NCI-H2107 treated with DMSO at 0.1 percent for 48 hours (cell line): ENCODE results near the gene GIPC3.
"Not testable (repeated sequence)": the region's sequence is repeated elsewhere in the genome, so short reads cannot be mapped to it uniquely, and the experiment has no call there.

Experiments used
- DNase-seq: peaks from one replicate; lab custom pipeline; 2025; ENCODE audit not compliant: unreplicated experiment; lab: John Stamatoyannopoulos, UW

GIPC3 gene

DNA sequence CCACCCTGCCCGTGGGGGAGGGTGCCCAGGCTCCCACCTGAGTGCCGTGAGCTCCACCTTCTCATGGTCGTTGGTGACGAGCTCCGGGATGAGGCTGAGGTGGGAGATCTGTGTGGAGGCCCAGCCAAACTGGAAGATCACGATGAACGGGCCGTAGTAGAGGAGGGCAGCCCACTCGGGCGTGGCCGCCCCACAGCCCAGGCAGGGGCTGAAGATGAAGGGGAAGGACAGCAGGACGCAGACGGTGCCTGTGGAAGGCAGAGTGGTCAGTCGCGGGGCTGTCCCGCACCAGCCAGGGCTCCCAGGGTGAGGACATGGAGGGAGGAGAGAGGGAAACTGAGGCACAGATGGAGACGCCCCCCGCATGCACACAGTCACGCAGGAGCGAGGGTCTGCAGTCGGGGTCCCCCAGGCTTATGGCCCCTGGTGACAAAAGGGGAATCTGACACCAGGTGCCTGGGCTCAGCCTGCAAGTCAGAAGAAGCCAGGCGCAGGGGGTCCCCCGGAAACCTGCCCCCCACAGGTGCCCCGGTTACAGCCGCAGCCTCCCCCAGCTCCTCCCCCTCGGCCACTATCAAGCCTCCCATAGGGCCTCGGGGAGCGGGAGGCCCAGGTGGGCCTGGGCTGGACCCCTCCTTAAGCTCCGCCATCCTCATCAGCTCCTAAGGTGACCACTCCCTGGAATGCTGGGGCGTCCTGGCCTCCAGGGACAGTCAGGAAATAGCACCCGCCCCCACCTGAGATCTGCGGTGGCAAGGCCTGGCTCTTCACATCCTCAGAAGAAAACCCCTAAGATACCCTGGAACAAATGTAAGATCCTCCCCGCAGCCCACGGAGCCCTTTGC is 34.1 kb upstream of the GIPC3 start:
- DNase-seq = no peak

DNA sequence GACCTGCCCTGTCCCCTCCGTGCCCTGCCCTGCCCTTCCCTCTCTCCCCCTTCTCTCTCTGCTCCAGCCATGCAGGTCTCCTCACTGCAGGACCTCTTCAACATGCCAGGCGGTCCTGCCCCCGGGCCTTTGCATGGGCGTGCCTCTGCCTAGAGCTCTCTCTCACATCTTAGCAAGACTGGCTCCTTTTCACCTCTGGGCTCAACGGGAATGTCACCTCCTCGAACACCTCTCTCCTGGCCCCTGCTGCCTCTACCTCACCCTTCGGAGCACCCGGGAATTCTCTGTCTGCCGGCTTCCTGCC is 33.5 kb upstream of the GIPC3 start:
- DNase-seq = no peak

DNA sequence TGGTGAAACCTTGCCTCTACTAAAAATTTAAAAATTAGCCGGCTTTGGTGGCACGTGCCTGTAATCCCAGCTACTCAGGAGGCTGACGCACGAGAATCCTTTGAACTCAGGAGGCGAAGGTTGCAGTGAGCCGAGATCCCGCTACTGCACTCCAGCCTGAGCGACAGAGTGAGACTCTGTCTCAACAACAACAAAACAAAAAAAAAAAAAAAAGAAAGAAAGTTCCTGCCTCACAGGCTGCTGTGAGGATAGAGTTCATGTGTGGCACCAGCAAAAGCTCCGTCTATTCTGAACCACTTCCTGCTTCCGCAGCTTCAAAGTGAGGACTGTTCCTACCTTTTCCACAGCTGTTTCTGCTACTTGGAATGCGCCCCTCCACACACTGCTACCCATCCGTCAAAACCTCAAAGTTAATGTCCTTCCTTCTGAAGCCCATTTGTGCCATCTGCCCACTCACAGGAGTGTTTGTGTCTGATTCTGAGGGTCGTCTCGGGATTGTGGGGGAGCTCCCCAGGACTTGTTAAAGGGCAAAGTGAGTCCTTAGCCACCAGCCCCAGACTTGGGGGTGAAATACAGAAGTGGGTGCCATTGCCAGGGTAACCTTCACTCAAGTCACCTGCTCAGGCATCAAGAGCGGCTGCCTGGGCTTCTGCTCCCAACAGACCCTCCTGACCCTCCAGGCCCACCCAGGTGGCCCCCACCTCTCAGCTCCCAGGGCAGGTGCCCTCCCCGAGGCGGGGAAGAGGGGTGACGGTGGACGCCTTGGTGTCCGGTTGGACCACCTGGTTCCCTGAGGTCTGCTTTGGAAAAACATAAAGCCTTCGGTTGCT is 30.8 kb upstream of the GIPC3 start:
- no peak for DNase-seq

GRCh38 chr19:3555653-3556422 is 29.4 kb upstream of the GIPC3 start:
- no peak for DNase-seq

GRCh38 chr19:3556423-3556977 is 28.8 kb upstream of the GIPC3 start:
- DNase-seq = no peak

DNA sequence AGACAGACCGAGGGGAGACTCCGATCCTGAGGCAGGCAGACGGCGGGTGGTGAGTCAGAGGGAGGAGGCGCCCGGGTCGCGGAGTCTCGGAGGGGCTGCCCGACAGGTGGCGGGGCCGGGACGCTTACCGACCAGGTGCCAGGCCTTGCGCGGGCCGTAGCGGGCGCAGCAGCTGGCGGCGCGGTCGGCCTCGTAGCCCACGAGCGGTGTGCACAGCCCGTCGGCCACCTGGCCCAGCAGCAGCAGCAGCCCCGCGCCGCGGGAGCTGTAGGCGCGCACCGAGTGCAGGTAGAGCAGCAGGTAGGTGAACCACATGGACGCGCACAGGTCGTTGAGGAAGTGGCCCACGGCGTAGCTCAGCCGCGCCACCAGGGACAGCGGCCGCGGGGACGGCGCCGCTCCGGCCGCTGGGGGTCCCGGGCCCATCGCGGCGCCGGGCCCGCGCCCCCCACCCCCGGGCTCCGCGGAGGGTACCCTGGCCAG is 28.3 kb upstream of the GIPC3 start:
- DNase-seq = no peak

GRCh38 chr19:3557461-3558248 is 27.6 kb upstream of the GIPC3 start, which contains the start of gene MFSD12:
MFSD12 (minus strand) TSS chr19:3557586; CDS start chr19:3557403, 183 bp downstream.
- peak; percentile 71 for DNase-seq

GRCh38 chr19:3563709-3564524 is 21.4 kb upstream of the GIPC3 start:
- DNase-seq = no peak

DNA sequence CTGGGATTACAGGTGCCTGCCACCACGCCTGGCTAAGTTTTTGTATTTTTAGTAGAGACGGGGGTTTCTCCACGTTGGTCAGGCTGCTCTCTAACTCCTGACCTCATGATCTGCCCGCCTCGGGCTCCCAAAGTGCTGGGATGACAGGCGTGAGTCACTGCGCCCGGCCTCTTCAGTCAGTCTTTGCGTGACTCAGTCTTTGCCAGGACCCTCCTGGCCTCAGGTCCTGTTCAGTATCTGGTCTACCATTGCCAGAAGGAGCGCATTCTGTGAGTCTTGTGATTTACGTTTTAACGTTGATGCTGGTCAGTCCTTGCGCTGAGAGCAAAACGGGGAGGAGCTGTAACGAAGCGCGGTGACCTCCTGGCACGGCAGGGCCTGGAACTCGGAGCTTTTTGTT is 20.1 kb upstream of the GIPC3 start:
- no peak for DNase-seq

DNA sequence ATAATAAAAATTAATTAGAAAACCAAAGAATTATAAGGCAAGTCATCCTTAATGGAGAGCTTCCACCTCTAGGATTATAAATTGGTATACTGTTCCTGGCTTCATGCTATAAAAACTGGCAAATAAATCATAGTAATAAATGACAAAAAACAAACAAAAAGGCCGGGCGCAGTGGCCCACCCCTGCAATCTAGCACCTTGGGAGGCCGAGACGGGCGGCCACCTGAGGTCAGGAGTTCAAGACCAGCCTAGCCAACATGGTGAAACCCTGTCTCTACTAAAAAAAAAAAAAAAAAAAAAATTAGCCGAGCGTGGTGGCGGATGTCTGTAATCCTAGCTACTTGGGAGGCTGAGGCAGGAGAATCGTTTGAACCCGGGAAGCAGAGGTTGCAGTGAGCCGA is 15.2 kb upstream of the GIPC3 start:
- not testable (repeated sequence) for DNase-seq

DNA sequence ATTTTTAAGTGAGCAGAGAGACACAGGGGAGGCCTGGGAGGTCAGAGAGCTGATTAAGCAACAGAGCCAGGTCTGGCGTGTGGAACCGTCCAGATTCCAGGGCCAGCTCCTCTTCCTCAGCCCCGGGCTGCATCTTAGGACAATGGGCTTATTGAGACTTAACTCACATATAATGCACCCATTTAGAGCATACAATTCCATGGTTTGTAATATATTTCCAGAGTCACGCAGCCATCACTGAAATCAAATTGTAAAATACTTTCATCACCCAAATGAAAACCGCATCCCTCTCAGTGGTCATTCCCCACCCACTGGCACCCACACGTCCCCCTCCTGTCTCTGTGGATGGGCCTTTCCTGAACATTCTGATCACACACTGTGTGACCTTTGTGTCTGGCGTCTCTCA is 14.7 kb upstream of the GIPC3 start:
- DNase-seq = no peak

- DNase-seq = peak; percentile 91
Measured at GRCh38 chr19:3572132-3572854, 13.0 kb upstream of the GIPC3 start.

GRCh38 chr19:3572855-3573161 is 12.5 kb upstream of the GIPC3 start, which contains the start of gene HMG20B:
HMG20B (plus strand) TSS chr19:3572944; CDS start chr19:3573310, 366 bp downstream.
- DNase-seq = no peak

GRCh38 chr19:3573162-3573857 is 12.0 kb upstream of the GIPC3 start:
- DNase-seq = no peak

DNA sequence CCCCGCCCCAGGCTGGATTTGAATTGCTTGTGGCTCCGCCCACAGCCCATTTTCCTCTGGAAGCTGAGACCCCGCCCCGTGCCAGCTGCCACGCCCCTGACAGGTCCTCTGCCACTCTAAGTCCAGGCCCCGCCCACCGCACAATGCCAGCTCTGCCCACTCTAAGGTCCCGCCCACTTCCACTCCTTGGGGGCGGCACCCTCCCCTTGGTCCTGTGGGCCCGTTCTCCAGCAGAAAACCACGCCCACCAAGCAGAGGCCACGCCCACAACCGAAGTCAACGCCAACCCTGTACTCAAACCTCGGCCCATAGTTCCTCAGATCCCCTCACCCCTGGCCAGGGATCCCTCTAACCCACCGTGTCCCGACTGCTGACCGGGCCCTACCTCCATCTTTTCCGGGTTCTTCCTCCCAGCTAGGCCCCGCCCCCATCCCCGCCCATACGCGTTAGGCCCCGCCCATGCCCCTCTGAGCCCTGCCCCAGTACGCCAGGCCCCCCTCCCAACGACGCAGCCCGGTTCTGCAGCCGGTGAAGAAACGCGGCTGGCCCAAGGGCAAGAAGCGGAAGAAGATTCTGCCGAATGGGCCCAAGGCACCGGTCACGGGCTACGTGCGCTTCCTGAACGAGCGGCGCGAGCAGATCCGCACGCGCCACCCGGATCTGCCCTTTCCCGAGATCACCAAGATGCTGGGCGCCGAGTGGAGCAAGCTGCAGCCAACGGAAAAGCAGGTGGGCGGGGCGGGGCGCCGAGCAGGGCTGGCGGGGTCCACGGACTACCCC is 11.2 kb upstream of the GIPC3 start:
- DNase-seq = peak; percentile 30

- DNase-seq = no peak
Measured at GRCh38 chr19:3575260-3575741, 10.0 kb upstream of the GIPC3 start.

DNA sequence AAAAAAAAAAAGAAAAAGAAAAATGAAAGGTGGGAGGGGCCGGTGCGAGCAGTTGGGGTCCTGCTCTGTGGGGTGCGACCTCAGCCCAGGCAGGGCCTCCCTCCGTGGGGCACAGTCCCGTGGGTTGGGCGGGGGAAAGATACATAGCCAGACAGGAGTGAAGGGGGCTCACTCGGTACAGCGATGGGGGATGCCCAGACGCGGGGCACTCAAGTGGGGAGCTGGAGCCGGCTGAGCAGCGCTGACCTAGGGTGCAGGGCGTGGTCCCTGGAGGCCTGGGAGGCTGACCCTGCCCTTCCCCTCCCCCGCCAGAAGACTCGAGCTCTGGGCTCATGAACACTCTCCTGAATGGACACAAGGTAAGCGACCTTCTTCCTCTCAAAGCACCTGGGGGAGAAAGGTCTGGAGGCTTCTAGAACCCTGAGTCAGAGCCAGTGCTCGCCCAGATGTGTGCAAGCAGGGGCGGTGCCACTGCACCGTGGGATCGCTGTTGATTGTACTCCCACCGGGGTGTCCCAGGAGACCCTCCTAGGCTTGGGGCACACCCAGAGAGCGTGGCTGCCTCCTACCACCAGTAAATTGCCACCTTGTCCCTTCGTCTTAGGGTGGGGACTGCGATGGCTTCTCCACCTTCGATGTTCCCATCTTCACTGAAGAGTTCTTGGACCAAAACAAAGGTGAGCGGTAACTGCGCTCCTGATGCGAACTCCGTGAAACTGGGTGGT is 9.2 kb upstream of the GIPC3 start:
- DNase-seq = no peak
